Adrenal gland (tissue), 12 donors: ENCODE measurements around the gene TP53TG5. TPM values are rescaled to one million over a fixed set of nuclear protein-coding genes. Genes with fewer than 3 reads are reported as not detected.
A peak's percentile ranks its signal among the peaks of the same experiment; 100 is the strongest.

Experiments used
- DNase-seq, 7 donors: peaks; one replicate each; pipeline ENCODE4 v3.0.0-alpha.2; 2019 to 2020
- H3K27ac ChIP-seq, 5 donors: fragments of 200-600 bp; sonication (generic) in 4 of 5; 1 replicate in 3 of 5; 2 replicates in 2 of 5; pipeline versions ENCODE4 v1.5.1 to v1.8.0; 2016 to 2020; ENCODE audit warnings: mild to moderate bottlenecking in 1 of 5
- H3K27me3 ChIP-seq: fragments of 200-600 bp; 2 replicates; pipeline ENCODE4 v1.8.0; 2021
- H3K36me3 ChIP-seq, 2 donors: fragments of 200-600 bp; replicated peaks in 1 of 2; 1 replicate in 1 of 2; 2 replicates in 1 of 2; pipeline versions ENCODE4 v1.5.1 to v1.8.0; 2018 to 2022
- H3K4me1 ChIP-seq, 2 donors: fragments of 200-600 bp; replicated peaks in 1 of 2; 1 replicate in 1 of 2; 2 replicates in 1 of 2; pipeline versions ENCODE4 v1.5.1 to v1.8.0; 2018 to 2021
- H3K4me3 ChIP-seq, 4 donors: fragments of 200-600 bp; sonication (generic) in 3 of 4; one replicate each; pipeline ENCODE4 v1.5.1; 2016 to 2018
- H3K9me3 ChIP-seq, 3 donors: fragments of 200-600 bp; sonication (generic) in 1 of 3; replicated peaks in 1 of 3; 1 replicate in 2 of 3; 2 replicates in 1 of 3; pipeline versions ENCODE4 v1.5.1 to v1.8.0; 2016 to 2021
- CTCF ChIP-seq, 6 experiments: fragments of 450-650 bp in 4 of 6; fragments of 200-600 bp in 2 of 6; sonication (generic) in 1 of 6; IDR thresholded peaks; 1 replicate in 5 of 6; 2 replicates in 1 of 6; pipeline versions ENCODE4 v1.5.1 to v1.8.0; 2016 to 2021; ENCODE audit warnings: antibody characterized with exemption in 6 of 6, mild to moderate bottlenecking in 2 of 6, moderate library complexity in 1 of 6
- POLR2A ChIP-seq, 2 donors: fragments of 450-650 bp; IDR thresholded peaks; one replicate each; pipeline ENCODE4 v1.6.1; 2017; ENCODE audit warnings: antibody characterized with exemption in 2 of 2, mild to moderate bottlenecking in 2 of 2, moderate library complexity in 1 of 2
- WGBS, 4 donors: extraction: QIAGEN DNeasy Blood & Tissue Kit in 2 of 4; methylation state at CpG; one replicate each; pipeline versions ENCODE4 v1.1.5 to v1.1.7; 2013 to 2017; 5-methylcytosine and 5-hydroxymethylcytosine counted together
- intact Hi-C, 2 donors: fragments of 100-400 bp; cut with DNase I; formaldehyde crosslinking; loops; one replicate each; pipeline versions ENCODE4 v1.14.1 to v1.15.0; 2022 to 2023
- polyA plus RNA-seq, 3 donors: library from polyadenylated mRNA; stranded (reverse); fragments of 200-250 nt in 2 of 3; fragments of 350-450 nt in 1 of 3; fragmentation: Illumina TruSeq in 1 of 3; extraction: RNeasy Lipid Tissue Mini Kit (QIAGEN cat#74804) in 1 of 3; gene quantifications; one replicate each; pipeline ENCODE4 v1.2.3, GENCODE V29; 2013 to 2014
- total RNA-seq, 9 donors: library from RNA; depleted of rRNA in 4 of 9; stranded (reverse); fragments of >200 nt in 4 of 9; fragments of 120-200 nt in 1 of 9; fragmentation: NEBNext Ultra II Directional in 1 of 9; extraction: Animal tissue kit (Norgen Biotek cat#: 25700) in 1 of 9; gene quantifications; one replicate each; pipeline versions ENCODE4 v1.1.0 to v1.2.4, GENCODE V29; 2013 to 2023
- donor health status: healthy with polysubstance abuse.
- donor health status: Bipolar disorder and iron deficiency.
- donor health status: DM: yes; HTN: yes; CAD: no.
- donor health status: DM: no; HTN: no; CAD: no.
- donor health status: DM: no; HTN: no; CAD: no.
- donor health status: DM: yes; HTN: yes; CAD: no.

The TP53TG5 gene
- total and polyA plus RNA-seq, 12 donors = 0.24 to 0.78 (median 0.49) TPM; not detected in 8

DNA sequence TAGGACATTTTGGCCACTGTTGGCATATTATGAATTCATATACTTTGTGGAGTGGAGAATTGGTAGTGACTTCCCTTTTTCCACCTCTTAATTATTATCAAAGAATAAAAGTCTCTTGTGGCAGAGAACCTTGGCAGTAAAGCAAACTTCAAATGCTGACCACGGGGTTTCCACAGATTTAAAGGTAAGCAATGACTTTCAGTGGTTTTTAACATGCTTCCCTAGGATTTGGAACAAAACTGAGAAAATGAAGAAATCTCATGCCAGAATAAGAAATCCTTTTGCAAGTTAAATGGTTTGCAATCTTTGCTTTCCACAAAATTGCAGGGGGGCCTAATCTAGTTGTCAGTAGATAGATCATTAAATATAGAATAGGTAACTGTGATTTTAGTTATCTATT, 27.9 kb downstream of the TP53TG5 start:
- H3K27me3 ChIP-seq = no peaks in the 10 kb centered on the region
- intact Hi-C loops = no loop called here
- no peak for TF ChIP-seq POLR2A (IDR thresholded peaks at IDR 0.05)
- no peak for TF ChIP-seq CTCF (IDR thresholded peaks at IDR 0.05)
- H3K4me3 ChIP-seq = no peak overlapping the region
- no peaks in the 10 kb centered on the region for H3K9me3 ChIP-seq
- H3K27ac ChIP-seq = no peak overlapping the region
- H3K36me3 ChIP-seq = no peaks in the 10 kb centered on the region
- peaks cover 26 to 33% of the 10 kb centered on the region in 2 donors for H3K4me1 ChIP-seq
- no peak for DNase-seq
- WGBS, 4 donors = 56 to 73% (median 67%) methylated on average over 1 of the region's 1 CpG

GRCh38 chr20:45347936-45348778, 30.0 kb downstream of the TP53TG5 start, which contains the start of gene SDC4:
Gene SDC4 (minus strand): TSS chr20:45348424. CDS start chr20:45348384, 40 bp downstream.
- peak; percentile 70 to 83 (median 79) for DNase-seq
- Histone ChIP-seq H3K27ac (peak within 1 kb of the TSS; percentile 66 to 98 (median 94)), H3K36me3 (no peaks in the 10 kb centered on the region), H3K27me3 (no peaks in the 10 kb centered on the region), H3K9me3 (no peaks in the 10 kb centered on the region), H3K4me1 (peaks cover 38 to 45% of the 10 kb centered on the region in 2 donors), H3K4me3 (peak within 1 kb of the TSS; percentile 63 to 86 (median 76))
- intact Hi-C loops = no loop called here
- TF ChIP-seq CTCF (IDR thresholded peaks at IDR 0.05) (no peak), POLR2A (IDR thresholded peaks at IDR 0.05) (peak; percentile 94 to 96)
- 1 to 13% (median 4%) methylated on average over 1 to 77 of the region's 77 CpGs for WGBS, 4 donors

GRCh38 chr20:45347297-45347935, 30.7 kb downstream of the TP53TG5 start:
- intact Hi-C loops = no loop called here
- peak overlapping the region; percentile 66 to 98 (median 94) for H3K27ac ChIP-seq
- no peaks in the 10 kb centered on the region for H3K36me3 ChIP-seq
- peak in 4 of 7 donors; percentile 62 to 77 (median 68) for DNase-seq
- H3K9me3 ChIP-seq = no peaks in the 10 kb centered on the region
- 6 to 12% (median 11%) methylated on average over 5 to 10 of the region's 10 CpGs for WGBS, 4 donors
- H3K4me1 ChIP-seq = peaks cover 46 to 52% of the 10 kb centered on the region in 2 donors
- TF ChIP-seq POLR2A (IDR thresholded peaks at IDR 0.05) = no peak
- TF ChIP-seq CTCF (IDR thresholded peaks at IDR 0.05) = no peak
- no peaks in the 10 kb centered on the region for H3K27me3 ChIP-seq
- peak overlapping the region; percentile 63 to 86 (median 76) for H3K4me3 ChIP-seq

GRCh38 chr20:45346851-45347250, 31.3 kb downstream of the TP53TG5 start:
- Histone ChIP-seq H3K9me3 (no peaks in the 10 kb centered on the region), H3K4me1 (peaks cover 51 to 57% of the 10 kb centered on the region in 2 donors), H3K27me3 (no peaks in the 10 kb centered on the region), H3K27ac (peak overlapping the region; percentile 66 to 98 (median 94)), H3K4me3 (peak overlapping the region in 2 of 4 donors; percentile 63 to 72), H3K36me3 (no peaks in the 10 kb centered on the region)
- TF ChIP-seq CTCF (IDR thresholded peaks at IDR 0.05) (no peak), POLR2A (IDR thresholded peaks at IDR 0.05) (no peak)
- no peak for DNase-seq
- intact Hi-C loops = no loop called here
- WGBS, 4 donors = 30 to 47% (median 44%) methylated on average over 5 of the region's 5 CpGs
